BE2C (cell line): Measurements from ENCODE around the gene PDAP1.
A peak's percentile ranks its signal among the peaks of the same experiment; 100 is the strongest.

Source experiments
- DNase-seq: peaks from one replicate; pipeline ENCODE4 v3.0.0-alpha.2; 2020
- H3K27me3 ChIP-seq: fragments of 250-450 bp; sonication (Bioruptor Pico); 2 replicates; pipeline ENCODE4 v1.5.1; 2020; ENCODE audit warnings: mild to moderate bottlenecking
- H3K36me3 ChIP-seq: fragments of 250-450 bp; sonication (Bioruptor Pico); 2 replicates; pipeline ENCODE4 v1.5.1; 2020; ENCODE audit warnings: mild to moderate bottlenecking
- H3K4me1 ChIP-seq: fragments of 250-450 bp; sonication (Bioruptor Pico); 2 replicates; pipeline ENCODE4 v1.5.1; 2020
- H3K4me3 ChIP-seq: 2 replicates; pipeline ENCODE4 v1.5.1; 2011; ENCODE audit warnings: low read depth, low read length
- H3K9me3 ChIP-seq: fragments of 250-450 bp; sonication (Bioruptor Pico); 2 replicates; pipeline ENCODE4 v1.5.1; 2020
- TF ChIP-seq, protein P1 (sequence below): IDR thresholded peaks from 2 replicates; pipeline ENCODE4 v1.5.1; 2012; ENCODE audit warnings: mild to moderate bottlenecking, low read depth, low read length

Gene PDAP1

GRCh38 chr7:99373091-99374066 lies 35.0 kb downstream of the PDAP1 start:
- no peaks in the 10 kb centered on the region for H3K27me3 ChIP-seq
- H3K9me3 ChIP-seq: no peaks in the 10 kb centered on the region
- H3K36me3 ChIP-seq: no peaks in the 10 kb centered on the region
- DNase-seq: no peak
- H3K4me1 ChIP-seq: peaks cover 3% of the 10 kb centered on the region; the same call in 1 of the 2 replicates
- H3K4me3 ChIP-seq: peak overlapping the region; percentile 67
- TF ChIP-seq, protein P1, sequence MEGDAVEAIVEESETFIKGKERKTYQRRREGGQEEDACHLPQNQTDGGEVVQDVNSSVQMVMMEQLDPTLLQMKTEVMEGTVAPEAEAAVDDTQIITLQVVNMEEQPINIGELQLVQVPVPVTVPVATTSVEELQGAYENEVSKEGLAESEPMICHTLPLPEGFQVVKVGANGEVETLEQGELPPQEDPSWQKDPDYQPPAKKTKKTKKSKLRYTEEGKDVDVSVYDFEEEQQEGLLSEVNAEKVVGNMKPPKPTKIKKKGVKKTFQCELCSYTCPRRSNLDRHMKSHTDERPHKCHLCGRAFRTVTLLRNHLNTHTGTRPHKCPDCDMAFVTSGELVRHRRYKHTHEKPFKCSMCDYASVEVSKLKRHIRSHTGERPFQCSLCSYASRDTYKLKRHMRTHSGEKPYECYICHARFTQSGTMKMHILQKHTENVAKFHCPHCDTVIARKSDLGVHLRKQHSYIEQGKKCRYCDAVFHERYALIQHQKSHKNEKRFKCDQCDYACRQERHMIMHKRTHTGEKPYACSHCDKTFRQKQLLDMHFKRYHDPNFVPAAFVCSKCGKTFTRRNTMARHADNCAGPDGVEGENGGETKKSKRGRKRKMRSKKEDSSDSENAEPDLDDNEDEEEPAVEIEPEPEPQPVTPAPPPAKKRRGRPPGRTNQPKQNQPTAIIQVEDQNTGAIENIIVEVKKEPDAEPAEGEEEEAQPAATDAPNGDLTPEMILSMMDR: no peak

DNA sequence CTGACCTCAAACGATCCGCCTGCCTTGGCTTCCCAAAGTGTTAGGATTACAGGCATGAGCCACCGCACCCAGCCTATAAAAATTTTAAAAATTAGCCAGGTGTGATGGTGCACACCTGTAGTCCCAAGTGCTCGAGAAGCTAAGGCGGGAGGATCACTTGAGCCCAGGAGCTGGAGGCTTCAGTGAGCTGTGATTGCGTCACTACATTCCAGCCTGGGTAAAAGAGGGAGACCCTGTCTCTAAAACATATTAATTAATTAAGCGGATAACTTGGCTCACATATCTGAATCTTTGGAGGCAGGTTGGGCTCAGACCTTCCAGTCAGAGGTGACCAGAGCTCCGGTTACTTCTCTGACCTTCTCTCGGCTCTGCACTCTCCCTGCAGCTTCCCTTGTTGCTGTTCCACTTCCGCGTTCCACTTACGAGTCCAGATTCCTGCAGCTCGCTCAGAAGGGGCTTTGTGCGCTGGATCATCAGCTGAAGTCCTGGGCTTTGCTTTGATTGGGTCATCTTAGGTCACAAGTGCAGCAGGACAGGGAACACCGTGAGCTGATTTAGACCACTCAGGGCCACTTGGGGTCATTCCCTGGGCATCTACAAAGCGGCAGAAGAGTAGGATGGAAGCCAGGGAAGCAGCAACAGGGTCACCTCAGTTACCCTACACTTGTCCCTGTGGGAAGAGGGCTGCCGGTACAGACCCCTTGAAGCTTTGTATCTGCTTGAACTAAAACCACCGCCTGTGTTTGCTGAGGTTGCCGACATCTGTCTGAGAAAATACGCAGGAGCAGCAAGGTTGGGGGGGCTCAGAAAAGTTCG lies 35.9 kb downstream of the PDAP1 start:
- Histone ChIP-seq H3K27me3 (no peaks in the 10 kb centered on the region), H3K36me3 (peaks cover under 1% of the 10 kb centered on the region), H3K4me1 (peaks cover 3% of the 10 kb centered on the region; the same call in 1 of the 2 replicates), H3K4me3 (no peak overlapping the region), H3K9me3 (no peaks in the 10 kb centered on the region)
- no peak for DNase-seq
- TF ChIP-seq, protein P1: no peak

GRCh38 chr7:99371376-99371920 lies 36.9 kb downstream of the PDAP1 start:
- no peak overlapping the region for H3K4me3 ChIP-seq
- TF ChIP-seq, protein P1: no peak
- no peaks in the 10 kb centered on the region for H3K27me3 ChIP-seq
- no peaks in the 10 kb centered on the region for H3K9me3 ChIP-seq
- H3K4me1 ChIP-seq: peaks cover 3% of the 10 kb centered on the region; the same call in 1 of the 2 replicates
- peaks cover 11% of the 10 kb centered on the region for H3K36me3 ChIP-seq
- no peak for DNase-seq

DNA sequence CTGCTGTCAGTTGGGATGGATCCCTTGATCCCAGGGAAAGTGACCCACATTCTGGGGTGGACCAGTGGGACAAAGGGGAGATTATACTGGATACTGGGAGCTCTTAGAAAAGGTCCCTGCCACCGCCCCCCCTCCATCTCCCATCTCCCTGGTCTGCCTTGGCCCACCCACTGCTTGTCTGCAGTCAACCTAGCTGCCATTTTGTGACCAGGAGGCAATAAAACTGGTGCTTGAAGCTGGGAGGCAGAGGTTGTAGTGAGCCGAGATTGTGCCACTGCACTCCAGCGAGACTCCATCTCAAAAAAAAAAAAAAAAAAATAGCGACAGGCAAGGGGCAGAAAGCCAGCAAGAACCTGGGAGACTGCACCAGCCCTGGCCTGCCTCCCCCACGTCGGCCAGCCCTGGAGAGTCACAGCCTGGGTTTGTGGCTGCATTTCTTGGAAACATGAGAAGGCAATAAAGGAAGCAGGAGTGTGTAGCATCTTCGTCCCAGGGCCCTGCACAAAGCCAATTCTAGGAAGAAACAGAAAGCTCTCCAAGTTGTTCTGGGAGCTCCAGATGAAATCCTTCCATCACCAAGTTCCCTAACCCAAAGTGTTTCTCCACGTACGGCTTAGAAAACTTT lies 38.5 kb downstream of the PDAP1 start:
- no peak for DNase-seq
- Histone ChIP-seq H3K9me3 (no peaks in the 10 kb centered on the region), H3K27me3 (no peaks in the 10 kb centered on the region), H3K4me3 (no peak overlapping the region), H3K36me3 (peaks cover 23% of the 10 kb centered on the region), H3K4me1 (peaks cover 3% of the 10 kb centered on the region; the same call in 1 of the 2 replicates)
- TF ChIP-seq, protein P1: no peak

- Histone ChIP-seq H3K36me3 (peaks cover 33% of the 10 kb centered on the region), H3K4me3 (no peak overlapping the region), H3K9me3 (no peaks in the 10 kb centered on the region), H3K4me1 (no peaks in the 10 kb centered on the region), H3K27me3 (no peaks in the 10 kb centered on the region)
- DNase-seq: no peak
- TF ChIP-seq, protein P1: no peak
These were observed 39.5 kb downstream of the PDAP1 start for GRCh38 chr7:99368750-99369389.
